CMK (cell line): ENCODE results near the gene ZNF766.
"Not testable (repeated sequence)": the region's sequence is repeated elsewhere in the genome, so short reads cannot be mapped to it uniquely, and the experiment has no call there.

Experiments used
- DNase-seq: peaks from one replicate; pipeline ENCODE4 v3.0.0-alpha.2; 2010; ENCODE audit warnings: low read depth

ZNF766 gene

DNA sequence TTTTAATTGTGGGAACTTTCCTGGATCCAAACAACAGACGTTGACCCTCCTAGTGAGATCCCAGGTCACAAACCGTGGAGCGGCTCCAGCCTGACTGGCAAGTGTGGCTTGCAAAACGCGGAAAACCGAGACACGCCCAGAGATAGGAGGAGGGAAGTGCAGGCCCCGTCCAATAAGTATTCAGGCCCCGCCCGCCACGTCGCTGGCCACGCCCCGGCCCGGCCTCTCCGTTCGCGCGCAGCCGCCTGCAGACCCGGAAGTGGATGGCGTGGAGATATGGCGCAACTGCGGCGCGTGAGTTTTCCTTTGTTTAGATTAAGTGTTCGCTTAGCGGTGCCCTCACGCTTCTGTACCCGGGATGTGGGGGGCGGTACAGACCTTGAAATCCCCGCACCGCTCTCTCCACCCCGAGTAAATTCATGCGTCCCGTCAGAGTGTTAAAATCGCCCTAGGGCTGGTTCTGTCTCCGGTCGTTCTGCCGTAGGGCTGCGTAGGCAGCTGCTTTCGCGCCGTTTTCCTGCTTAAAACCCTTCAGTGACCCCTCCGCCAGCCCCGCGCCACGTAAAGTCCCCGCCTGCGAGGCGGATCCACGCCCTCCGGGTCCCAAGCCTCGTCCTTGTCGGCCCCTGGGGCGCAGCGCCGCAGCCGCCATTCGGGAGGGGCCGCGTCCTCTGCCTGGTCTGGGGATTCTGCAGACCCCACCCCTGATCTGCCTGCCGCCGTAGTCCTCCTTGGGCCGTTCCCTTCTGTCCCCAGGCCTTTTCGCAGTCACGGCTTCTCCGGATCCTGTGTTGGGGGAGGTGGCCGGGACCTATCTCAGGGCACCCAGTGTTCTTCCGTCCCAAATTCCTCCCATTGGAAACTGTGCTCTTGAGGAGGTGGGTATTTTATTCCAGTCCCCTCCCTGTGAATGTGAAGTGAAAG, at the start of gene ZNF766:
ZNF766 (plus strand) TSS at position 250 of the 924 bp plus-strand sequence; CDS start at position 277, 27 bp downstream.
- peak; percentile 93 for DNase-seq

DNA sequence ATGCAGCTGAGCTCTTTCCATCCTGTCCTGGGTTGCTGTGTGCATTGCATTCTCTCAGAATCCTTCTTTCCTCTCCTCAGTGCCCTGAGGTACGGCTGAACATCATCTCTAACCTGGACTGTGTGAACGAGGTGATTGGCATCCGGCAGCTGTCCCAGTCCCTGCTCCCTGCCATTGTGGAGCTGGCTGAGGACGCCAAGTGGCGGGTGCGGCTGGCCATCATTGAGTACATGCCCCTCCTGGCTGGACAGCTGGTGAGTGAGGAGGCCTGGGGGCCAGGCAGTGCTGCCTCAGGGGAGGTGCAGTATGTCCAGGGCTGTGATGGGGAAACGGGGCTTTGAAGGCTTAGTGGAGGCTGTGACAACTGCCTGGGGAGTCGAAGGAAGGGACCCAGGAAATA, 49.8 kb upstream of the ZNF766 start:
- no peak for DNase-seq

DNA sequence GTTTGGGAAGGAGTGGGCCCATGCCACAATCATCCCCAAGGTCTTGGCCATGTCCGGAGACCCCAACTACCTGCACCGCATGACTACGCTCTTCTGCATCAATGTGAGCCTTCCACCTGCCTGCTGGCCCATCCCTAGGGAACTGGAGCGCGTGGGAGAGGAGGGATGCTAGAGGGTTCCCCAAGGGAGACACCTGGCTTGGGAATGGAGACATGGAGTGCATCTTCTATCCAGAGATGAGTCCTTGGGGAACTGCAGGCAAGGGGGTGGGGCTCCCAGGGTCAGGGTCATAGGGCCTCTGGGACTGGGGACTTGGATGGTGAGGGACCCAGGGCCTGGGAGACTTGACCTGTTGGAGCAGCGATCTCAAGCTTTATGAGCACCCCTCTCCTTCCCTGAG, 48.4 kb upstream of the ZNF766 start:
- DNase-seq = no peak

DNA sequence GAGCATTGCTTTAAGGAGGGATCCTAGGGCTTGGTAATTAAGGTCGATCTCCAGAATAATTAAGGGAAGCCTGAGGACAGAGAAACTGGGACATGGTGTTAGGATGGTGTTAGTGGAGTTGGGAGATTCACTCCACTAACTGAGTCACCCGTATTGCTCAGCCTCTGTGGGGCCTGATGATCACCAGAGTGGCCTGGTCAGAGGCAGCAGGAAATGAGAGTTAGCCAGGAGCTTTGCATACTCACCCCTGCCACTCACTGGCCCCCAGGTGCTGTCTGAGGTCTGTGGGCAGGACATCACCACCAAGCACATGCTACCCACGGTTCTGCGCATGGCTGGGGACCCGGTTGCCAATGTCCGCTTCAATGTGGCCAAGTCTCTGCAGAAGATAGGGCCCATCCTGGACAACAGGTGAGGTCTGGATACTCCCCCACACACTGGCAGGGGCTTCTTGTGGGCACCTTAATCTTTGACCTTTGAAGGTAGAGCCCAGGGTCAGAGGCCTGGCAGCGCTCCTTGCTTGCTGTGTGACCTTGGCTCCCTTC, 47.5 kb upstream of the ZNF766 start:
- no peak for DNase-seq

DNA sequence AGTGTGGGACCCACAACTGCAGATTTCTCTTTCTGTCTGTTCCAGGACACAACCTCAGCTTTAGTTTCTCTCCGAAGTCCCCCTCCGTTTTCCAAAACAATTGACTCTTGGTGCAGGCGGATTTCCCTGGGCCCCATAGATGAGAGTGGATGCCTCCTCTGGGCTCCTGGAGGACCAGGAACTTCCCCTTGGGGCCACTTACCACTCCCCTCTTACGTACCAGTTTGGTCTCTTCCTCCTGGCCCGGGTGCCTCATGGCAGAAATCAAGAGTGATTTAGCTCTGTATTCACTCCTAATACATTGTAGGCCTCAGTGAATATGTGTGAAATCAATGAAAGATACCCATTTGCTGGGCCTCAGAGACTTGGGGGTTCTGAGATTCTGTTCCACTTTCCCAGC, 45.2 kb upstream of the ZNF766 start:
- DNase-seq = no peak

DNA sequence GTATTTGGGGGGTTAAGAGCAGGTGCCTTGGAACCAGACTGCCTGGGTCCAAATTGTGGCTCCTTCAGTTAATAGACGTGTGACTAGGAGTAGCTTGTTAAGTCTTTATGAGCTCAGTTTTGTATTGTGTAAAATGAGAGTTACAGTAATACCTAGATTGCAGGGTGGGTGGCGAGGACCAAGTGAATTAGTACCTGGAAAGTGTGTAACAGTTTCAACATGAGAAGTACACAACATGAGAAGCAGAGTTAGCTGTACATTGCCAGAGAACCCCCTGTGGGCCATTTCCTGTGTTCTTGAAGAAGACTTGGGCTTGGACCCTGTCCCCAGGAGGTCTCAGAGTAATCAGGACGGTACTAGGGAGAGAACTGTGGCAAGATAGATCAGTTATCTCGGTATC, 42.7 kb upstream of the ZNF766 start:
- no peak for DNase-seq

DNA sequence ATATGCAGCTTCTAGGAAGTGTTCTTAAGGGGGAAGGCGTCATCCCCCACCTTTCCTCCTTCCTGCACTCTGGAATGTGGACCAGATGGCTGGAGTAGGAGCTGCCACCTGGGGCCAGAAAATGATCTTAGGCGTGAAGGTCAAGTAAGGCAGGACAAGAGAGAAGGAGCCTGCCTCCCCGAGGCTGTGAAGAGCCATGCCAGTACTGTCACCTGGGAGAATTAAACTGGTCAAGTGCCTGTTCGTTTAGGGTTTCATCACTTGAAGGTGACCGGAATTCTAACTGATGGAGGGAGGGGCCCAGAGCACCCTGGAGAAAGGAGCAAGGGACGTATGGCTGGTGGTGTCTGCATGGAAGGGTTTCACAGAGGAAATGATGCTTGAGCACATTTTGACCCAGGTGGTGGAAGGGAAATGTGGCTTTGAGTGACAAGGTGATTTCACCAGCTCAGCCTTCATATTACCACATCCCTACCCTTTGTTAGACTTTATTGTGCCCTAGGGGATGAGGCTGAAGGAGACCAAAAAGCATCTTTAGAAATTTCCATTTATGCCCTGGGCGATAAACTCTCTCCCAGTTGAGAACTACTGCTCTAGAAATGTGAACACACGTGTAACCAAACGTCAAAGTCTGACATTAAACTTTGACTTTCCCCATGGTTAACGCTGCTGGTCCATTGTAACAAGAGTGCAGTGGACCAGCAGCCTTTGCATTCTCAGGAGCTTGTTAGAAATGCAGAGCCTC, 42.0 kb upstream of the ZNF766 start:
- DNase-seq = no peak

DNA sequence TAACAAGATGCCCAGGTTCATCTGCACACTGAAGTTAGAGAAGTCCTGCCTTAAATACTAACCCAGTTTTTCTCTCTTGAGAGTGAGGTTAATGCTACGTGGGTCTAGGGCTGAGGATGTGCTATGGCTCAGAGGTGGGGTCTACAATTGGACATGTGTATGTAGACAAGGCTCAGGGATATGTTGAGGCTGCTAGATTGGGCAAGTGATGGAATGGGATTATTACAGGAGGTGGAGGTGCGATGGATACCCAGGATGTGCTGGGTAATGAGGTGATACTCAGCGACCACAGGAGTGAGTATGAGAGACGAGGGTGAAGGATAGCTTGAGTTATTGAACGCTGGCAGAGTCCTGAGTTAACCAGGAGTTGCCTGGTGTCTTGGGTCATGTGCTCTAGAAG, 41.4 kb upstream of the ZNF766 start:
- no peak for DNase-seq

DNA sequence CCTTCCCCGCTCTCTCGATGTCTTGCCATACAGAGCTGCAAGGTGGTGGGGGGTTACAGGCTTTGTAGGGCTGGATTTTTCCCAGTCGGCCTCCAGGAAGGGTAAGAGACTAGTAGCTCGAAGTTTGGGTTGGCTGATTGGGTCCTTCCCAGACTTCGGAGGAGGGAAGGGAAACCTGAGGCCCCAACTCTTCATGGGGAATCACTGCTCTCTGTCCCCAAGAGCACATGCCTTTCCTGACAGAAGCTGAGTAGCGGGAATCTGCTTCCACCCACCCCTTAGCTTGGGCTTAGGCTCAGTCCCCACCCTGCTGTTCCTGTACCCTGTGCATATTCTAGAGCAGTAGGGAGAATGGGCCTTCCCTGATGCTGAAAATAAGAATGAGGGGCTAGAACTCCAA, 39.9 kb upstream of the ZNF766 start:
- DNase-seq = no peak

DNA sequence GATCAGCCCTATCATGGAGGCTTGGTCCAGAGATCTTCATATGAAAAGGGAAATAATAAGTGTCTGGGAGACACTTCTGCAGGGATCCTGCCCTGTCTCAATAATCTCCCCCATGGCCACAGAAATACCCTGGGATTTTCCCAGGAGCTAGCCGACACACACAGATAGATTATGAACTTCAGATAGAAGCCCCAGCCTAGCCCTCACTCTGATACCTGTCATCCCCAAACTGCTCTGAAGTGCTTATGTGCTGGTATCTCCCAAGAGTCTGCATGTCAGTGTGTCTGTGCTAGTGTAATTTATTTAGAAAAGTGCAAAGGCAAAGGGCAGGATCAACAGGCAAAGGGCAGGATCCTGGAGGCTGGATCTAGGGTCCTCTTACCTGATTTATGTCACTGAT, 38.7 kb upstream of the ZNF766 start:
- DNase-seq = no peak

DNA sequence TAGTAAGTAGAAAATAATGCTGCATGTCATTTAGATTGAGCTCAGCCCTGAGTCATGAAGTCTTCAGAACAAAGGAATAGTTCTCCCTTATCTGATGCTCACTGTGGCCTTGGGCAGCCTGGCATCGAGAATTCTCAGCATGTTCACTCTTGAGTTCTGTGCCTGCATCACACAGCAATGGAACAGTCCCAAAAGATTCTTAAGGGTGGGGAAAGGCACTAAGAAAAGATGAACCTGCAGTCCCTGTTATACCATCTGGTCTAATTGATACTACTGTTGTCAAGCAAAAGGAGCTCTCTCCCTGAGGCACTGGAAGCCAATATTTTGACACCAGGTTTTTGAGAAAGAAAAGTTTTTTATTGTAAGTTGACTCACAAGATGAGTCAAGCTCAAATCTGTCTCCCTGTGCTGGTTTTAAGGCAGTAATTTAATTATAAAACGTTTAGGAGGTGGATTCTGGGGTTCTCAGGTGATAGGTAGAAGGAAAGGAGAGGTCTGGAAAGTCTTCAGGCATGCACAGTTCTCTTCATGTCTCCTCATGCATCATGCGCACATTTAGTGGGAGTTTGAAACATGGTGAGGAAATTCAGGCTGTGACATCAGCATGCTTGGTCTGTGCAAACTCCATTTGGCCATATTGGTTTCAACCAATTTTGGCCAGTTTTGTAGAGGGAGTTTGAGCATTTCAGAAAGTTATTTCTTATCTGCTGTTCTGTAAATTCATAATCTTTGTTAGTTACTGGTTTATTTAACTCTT, 38.1 kb upstream of the ZNF766 start:
- no peak for DNase-seq

DNA sequence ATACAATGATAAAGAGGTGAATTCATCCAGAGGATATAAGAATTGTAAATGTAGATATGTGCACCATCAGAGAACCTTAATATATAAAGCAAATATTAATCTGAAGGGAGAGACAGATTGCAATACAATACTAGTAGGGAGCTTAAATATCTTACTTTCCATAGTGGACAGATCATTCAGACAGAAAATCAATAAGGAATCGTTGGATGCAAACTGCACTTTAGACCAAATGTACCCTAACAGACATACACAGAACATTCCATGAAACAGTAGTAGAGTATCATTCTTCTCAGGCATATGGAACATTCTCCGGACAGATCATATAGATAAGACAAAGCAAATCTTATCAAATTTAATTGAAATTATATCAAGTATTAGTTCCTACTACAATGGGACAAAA, 35.0 kb upstream of the ZNF766 start:
- DNase-seq = no peak

DNA sequence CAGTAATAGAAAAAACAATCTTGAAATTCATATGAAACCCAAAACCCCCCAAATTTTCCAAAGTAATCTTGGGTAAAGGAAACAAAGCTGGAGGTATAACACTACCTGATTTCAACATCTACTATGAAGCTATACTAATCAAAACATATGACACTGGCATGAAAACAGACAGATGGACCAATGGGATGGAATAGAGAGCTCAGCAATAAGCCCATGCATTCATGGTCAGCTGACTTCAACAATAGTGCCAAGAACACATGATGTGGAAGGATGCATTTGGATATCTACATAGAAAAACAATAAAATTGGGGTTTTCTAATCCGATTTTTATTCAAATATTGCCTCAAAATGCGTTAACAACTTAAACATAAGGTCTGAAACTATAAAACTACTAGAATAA, 32.2 kb upstream of the ZNF766 start:
- no peak for DNase-seq

DNA sequence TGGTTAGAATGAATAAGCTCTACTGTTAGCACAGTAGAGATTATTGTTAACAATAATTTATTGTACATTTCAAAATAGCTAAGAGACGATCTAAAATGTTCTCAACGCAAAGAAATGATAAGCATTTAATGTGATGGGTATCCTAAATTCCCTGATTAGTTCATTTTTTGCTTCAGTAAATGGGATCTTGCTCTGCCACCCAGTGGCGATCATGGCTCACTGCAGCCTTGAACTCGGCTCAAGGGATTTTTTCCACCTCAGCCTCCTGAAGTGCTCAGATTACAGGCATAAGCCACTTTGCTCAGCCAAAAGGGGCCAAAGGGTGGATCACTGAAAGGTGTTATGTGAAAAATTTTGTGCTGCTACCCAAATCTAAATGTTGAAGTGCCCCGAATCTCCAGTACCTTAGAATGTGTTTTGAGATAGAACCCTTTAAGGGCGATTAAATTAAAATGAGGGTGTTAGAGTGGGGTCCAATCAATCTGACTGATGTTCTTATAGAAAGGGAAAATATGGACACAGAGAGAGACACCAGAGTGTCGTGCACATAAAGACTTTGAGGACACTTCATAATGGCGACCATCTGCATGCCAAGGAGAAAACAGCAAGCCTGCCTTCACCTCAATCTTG, 31.5 kb upstream of the ZNF766 start:
- DNase-seq = peak; percentile 20

DNA sequence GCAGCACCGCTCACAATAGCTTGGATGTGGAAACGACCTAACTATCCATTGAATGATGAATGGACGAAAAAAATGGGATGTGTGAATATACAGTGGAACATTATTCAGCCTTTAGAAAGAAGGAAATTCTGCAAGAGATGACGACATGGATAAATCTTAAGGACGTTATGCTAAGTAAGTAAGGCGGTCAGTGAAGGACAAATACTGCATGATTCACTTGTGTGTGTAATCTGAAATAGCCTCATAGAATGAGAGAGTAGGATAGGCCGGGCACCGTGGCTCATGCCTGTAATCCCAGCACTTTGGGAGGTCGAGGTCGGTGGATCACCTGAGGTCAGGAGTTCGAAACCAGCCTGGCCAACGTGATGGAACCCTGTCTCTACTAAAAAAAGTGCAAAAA, 25.4 kb upstream of the ZNF766 start:
- DNase-seq = no peak

DNA sequence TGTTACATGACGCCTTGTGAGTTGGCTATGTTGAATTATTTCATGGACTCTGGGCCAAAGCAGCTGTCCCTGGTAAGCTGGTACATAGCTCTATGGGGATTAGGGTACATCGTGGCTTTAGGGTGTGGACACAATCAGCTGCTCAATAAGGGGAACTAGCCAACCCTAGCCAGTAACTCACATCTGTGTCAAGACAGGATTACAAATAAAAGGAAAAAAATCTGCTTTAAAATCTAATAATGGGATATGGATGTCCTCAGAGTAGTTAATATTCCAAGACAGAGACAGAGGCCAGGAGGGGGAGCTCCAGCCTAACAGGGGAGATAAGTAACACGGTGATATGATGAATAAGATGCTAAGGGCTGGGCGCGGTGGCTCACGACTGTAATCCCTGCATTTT, 21.1 kb upstream of the ZNF766 start:
- DNase-seq = no peak

DNA sequence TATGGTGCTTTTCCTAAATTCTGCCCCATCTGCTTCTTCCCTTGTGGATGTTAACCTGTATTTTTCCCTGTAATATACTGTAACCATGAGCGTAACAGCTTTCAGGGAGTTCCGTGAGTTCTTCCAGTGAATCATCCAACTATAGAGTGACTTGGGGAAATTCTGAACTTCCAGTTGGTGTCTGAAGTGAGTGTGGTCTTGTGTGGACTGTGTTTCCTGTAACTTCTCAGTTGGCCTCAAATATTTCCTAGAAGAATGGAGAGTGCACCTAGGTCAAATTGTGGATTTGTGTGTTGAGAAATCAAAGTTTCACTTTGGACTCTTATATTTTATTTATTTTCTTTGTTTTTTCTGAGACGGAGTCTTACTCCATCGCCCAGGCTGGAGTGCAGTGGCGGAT, 11.0 kb upstream of the ZNF766 start:
- no peak for DNase-seq

DNA sequence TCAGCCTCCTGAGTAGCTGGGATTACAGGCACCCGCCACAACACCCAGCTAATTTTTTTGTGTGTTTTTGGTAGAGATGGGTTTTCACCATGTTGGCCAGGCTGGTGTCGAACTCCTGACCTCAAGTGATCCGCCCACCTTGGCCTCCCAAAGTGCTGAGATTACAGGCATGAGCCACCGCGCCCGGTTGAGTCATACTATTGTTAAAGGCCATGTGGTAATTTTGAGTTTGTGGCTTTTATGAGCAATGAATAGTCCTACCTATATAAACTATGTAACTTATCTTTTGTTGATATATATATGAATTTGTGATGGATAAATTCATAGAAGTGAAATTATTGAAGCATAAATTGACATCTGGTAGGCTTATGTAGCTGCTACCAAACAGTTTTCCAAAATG, 3.8 kb upstream of the ZNF766 start:
- DNase-seq = not testable (repeated sequence)

DNA sequence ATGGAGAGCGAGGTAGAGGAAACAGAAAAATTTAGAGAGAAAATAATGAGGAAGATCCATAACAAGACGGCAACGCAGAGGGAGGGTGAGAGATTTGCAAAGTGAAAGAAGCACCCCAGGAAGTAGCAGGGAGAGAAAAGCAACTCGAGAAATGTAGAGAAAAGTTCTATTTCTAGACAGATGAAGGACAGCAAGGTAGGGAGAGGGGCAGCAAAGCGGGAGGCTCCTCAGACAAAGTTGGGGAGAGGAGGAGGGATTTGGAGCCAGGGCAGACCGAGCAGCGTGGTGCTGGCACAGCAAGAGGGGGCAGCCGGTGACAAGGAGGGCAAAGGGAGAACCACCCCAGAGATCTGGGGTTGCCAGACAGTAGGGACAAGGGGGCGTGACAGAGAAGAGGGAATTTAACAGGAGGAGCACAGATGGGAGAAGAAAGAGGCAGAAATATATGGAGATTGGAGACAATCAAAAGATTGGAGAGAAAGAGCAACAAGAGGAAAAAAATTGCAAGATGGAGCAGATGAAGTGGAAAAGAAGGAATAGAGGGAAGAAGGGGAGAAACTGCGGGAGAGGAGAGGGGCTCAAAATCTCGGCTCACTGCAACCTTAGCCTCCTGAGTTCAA, 989 bp downstream of the ZNF766 start:
- DNase-seq = no peak

DNA sequence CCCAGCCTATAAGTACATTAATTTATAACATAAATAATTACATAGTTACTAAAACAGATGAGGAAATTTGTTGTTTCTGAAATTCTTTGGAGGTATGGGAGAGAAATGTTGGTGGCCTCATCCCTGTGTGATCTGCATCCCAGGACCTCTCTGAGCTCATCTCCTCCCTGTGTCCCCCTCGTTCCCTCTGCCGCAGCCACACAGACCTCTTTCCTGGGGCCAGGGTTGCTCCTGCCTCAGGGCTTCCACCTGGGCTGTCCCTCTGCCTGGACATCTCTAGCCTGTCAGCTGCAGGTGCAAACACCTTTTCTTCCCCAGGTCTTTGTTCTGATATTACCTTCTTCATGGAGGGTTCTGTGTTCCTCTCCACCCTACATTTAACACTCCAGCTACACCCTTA, 3.9 kb downstream of the ZNF766 start:
- DNase-seq = no peak

DNA sequence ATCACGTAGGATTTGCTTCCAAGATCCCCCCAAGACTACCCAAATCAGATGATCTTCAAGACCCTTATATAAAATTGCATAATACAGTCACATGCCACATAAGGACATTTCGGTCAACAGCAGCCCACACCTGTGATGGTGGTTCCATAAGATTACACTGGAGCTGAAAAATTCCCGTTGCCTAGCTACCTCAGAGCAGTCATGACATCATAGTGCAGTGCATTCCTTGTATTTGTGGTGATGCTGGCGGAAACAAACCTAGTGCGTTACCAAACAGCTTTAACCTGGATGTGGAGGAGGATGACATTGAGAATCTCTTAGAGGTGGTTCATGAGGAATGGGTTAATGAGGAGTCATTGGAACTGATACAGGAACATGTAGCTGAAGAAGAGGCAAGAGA, 4.8 kb downstream of the ZNF766 start:
- no peak for DNase-seq
